GM12892 (cell line): Measurements from ENCODE around the gene CDKL1.
A peak's percentile ranks its signal among the peaks of the same experiment; 100 is the strongest.

Experiments
- DNase-seq: peaks from one replicate; pipeline ENCODE4 v3.0.0; 2011; ENCODE audit not compliant: insufficient read length
- FAIRE-seq: peaks from 2 replicates; lab custom pipeline; 2011; peaks lifted over from hg19 to GRCh38; lab: Jason Lieb, UNC
- POLR2A ChIP-seq: IDR thresholded peaks from 2 replicates; pipeline ENCODE4 v1.6.1; 2011; ENCODE audit warnings: low read depth, low read length, control low read depth
- POLR2AphosphoS5 ChIP-seq: IDR thresholded peaks from 2 replicates; pipeline ENCODE4 v1.6.1; 2011; ENCODE audit warnings: low read depth, low read length, control low read depth
- TAF1 ChIP-seq: IDR thresholded peaks from 2 replicates; pipeline ENCODE4 v1.6.1; 2011; ENCODE audit warnings: low read depth, mild to moderate bottlenecking, control low read depth, low read length, borderline replicate concordance

The CDKL1 gene

GRCh38 chr14:50402965-50403364 is 6.3 kb upstream of the CDKL1 start:
- FAIRE-seq (no peak), DNase-seq (no peak)
- TF ChIP-seq POLR2AphosphoS5 (no peak), TAF1 (no peak), POLR2A (no peak)

GRCh38 chr14:50400461-50400860 is 3.8 kb upstream of the CDKL1 start:
- FAIRE-seq (no peak), DNase-seq (no peak)
- no peak for TF ChIP-seq TAF1
- no peak for TF ChIP-seq POLR2A
- TF ChIP-seq POLR2AphosphoS5 = no peak

- FAIRE-seq = no peak
- TF ChIP-seq POLR2A (no peak), POLR2AphosphoS5 (no peak), TAF1 (no peak)
- no peak for DNase-seq
Observed at GRCh38 chr14:50399251-50400032, 2.8 kb upstream of the CDKL1 start.

GRCh38 chr14:50398189-50398580 is 1.5 kb upstream of the CDKL1 start:
- DNase-seq (no peak), FAIRE-seq (no peak)
- TF ChIP-seq TAF1 (no peak), POLR2AphosphoS5 (no peak)

DNA sequence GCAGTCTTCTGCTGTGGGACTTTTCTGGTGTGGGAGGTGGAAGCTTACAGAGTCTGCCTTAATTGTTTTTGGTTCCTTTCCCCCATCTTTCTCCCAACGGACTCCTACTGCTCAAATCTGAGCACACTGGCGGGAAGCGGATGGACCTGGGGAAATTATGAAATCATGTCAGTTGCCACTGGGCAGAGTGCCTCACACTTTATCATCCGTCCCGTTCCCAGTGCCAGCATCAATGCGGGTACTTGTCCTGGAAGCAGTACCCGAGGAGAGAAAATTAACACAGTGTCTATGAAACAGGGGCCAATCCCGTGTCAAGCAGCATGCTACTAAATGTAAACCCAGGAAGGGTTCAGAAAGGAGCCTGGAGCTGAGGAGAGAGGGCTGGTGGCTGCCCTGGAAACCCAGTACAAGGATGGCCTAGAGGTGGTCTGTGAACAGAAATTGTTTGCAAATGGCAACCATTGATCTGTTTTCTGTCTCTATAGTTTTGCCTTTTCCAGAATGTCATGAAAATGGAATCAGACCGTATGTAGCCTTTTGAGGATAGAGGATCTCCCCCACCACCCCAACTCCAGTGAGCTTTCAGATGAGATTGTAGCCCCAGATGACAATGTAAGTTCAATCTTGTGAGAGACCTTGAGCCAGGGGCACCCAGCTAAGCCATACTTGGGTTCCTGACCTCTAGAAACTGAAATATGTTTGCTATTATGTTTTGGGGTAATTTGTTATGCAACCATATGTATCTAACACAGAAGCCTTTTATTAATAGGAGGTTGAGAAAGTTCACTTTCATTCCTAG is 908 bp upstream of the CDKL1 start:
- DNase-seq = no peak
- no peak for TF ChIP-seq POLR2A
- peak; percentile 67 for FAIRE-seq

DNA sequence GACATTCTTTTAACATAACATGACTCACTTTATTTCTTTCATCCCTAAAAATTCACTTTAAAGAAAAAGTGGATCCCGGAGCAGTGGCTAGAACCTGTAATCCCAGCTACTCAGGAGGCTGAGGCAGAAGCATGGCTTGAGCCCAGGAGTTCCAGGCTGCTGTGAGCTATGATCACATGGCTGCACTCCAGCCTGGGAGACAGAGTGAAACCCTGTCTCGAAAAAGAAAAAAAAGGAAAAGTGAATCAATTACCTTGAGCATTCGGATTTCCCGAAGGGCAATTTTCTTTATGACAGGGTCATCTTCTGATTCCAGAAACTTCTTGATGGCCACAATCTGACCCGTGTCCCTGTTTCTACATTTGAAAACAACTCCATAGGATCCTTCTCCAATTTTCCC is 1.2 kb downstream of the CDKL1 start:
- no peak for DNase-seq
- no peak for FAIRE-seq
- no peak for TF ChIP-seq POLR2A
- no peak for TF ChIP-seq TAF1
- TF ChIP-seq POLR2AphosphoS5 = no peak

- no peak for DNase-seq
- FAIRE-seq = no peak
- TF ChIP-seq POLR2A = no peak
- no peak for TF ChIP-seq POLR2AphosphoS5
- TF ChIP-seq TAF1 = no peak
Observed at GRCh38 chr14:50394713-50395112, 2.0 kb downstream of the CDKL1 start.

- FAIRE-seq = no peak
Observed at GRCh38 chr14:50389668-50390441, 6.8 kb downstream of the CDKL1 start.

DNA sequence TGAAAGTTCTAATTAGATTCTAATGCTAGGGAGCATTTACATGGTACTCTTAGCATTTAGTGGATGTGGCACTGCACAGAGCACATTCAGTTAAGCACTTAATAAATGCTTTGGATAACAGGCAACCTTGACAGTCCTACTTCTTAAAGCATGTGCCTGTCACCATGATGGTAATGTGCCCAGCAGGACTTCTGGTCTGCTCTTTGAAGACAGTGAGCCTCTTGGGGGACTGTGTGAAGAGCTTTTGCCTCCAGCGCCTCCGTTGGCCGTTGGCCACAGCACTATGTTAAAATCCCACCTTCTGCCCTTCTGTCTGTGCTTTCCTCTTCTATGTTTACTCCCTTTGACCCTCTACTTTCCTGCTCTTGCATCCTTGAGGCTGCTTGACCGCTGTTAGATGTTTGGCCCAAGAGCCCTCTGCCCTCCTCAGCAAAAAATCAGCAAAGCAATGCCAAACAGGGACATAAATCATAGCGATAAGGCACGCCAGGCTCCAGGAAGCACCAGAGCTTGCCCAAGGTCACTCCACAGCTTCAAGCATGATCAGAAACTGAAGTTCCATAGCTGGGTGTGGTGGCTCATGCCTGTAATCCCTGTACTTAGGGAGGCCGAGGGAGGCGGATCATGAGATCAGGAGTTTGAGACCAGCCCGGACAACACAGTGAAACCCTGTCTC is 8.3 kb downstream of the CDKL1 start:
- no peak for DNase-seq
- no peak for FAIRE-seq

More at GRCh38 chr14:50389668-50390441, 6.8 kb downstream of the CDKL1 start:
- TF ChIP-seq POLR2A (no peak), TAF1 (no peak), POLR2AphosphoS5 (no peak)
- DNase-seq = no peak

DNA sequence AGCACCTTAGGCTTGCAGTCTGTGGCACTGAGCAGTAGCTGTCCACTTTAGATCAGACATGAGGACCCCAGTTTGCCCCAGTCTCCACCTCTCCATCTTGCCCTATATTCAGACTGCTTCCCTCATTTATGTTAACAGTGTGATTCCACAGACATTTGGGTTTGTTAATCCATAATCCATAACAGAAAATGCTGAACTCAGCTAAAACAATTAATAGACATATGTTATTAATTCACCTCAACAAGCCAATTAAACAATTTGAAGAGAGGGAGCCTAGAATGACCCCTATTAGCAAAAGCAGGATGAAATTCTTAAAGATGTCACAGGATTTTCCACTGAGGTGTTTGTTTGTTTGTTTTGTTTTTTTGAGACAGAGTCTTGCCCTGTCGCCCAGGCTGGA is 9.1 kb downstream of the CDKL1 start:
- DNase-seq = no peak
- TF ChIP-seq POLR2A (no peak), POLR2AphosphoS5 (no peak), TAF1 (no peak)
- no peak for FAIRE-seq

More for the DNA sequence above, 8.3 kb downstream of the CDKL1 start:
- TF ChIP-seq TAF1 (no peak), POLR2AphosphoS5 (no peak), POLR2A (no peak)
